HCT116 (cell line): ENCODE data around the gene FAM98C.
"Not testable (repeated sequence)": the region's sequence is repeated elsewhere in the genome, so short reads cannot be mapped to it uniquely, and the experiment has no call there.

ENCODE experiments used
- CEBPB ChIP-seq: IDR thresholded peaks from 2 replicates; pipeline ENCODE4 v1.6.1; 2012; ENCODE audit warnings: low read depth
- CTCF ChIP-seq, 3 experiments: fragments of 200-600 bp in 1 of 3; sonication (generic) in 1 of 3; IDR thresholded peaks in 2 of 3; conservative IDR thresholded peaks in 1 of 3; 2 replicates each; pipeline ENCODE4 v1.5.1; 2012 to 2017; ENCODE audit warnings: low read depth in 2 of 3, low read length in 2 of 3, antibody characterized with exemption in 1 of 3, borderline replicate concordance in 1 of 3, control low read depth in 1 of 3, mild to moderate bottlenecking in 1 of 3, mixed read lengths in 1 of 3, mixed run types in 1 of 3, moderate library complexity in 1 of 3; ENCODE audit not compliant: insufficient read depth in 1 of 3
- EGR1 ChIP-seq: IDR thresholded peaks from 2 replicates; pipeline ENCODE4 v1.6.1; 2012; ENCODE audit warnings: low read depth
- ELF1 ChIP-seq: IDR thresholded peaks from 2 replicates; pipeline ENCODE4 v1.6.1; 2012; ENCODE audit warnings: low read depth, borderline replicate concordance
- EZH2 ChIP-seq: fragments of 200-600 bp; sonication (generic); IDR thresholded peaks from 2 replicates; pipeline ENCODE4 v1.6.1; 2017; ENCODE audit warnings: antibody characterized with exemption, mixed run types
- EZH2phosphoT487 ChIP-seq: fragments of 200-600 bp; IDR thresholded peaks from 2 replicates; pipeline ENCODE4 v1.6.1; 2018; ENCODE audit warnings: antibody characterized with exemption, borderline replicate concordance
- POLR2A ChIP-seq: IDR thresholded peaks from 2 replicates; pipeline ENCODE4 v1.7.0; 2011; ENCODE audit warnings: borderline replicate concordance; ENCODE audit not compliant: insufficient read depth, insufficient read length; ENCODE audit errors: extremely low read depth
- POLR2AphosphoS5 ChIP-seq: IDR thresholded peaks from 2 replicates; pipeline ENCODE4 v1.6.1; 2011; ENCODE audit warnings: mild to moderate bottlenecking, low read depth, low read length, moderate library complexity
- ZFX ChIP-seq: fragments of 450-650 bp; IDR thresholded peaks from 2 replicates; pipeline ENCODE4 v1.6.1; 2017
- ZNF274 ChIP-seq: fragments of 200-500 bp; sonication (Bioruptor generic); IDR thresholded peaks from 2 replicates; pipeline ENCODE4 v1.6.1; 2014; ENCODE audit warnings: mild to moderate bottlenecking, low read depth, low read length, inconsistent platforms
- TF ChIP-seq, protein P1 (sequence below): IDR thresholded peaks from 2 replicates; pipeline ENCODE4 v1.6.1; 2012; ENCODE audit warnings: low read depth
- TF ChIP-seq, protein P2 (sequence below): IDR thresholded peaks from 2 replicates; pipeline ENCODE4 v1.6.1; 2012

GRCh38 chr19:38362946-38363688, 39.8 kb upstream of the FAM98C start:
- TF ChIP-seq CTCF (IDR thresholded peaks at IDR 0.05 in 2 of 3, conservative IDR thresholded peaks at IDR 0.05 in 1 of 3; ENCODE audit: borderline replicate concordance in 1 of 3, insufficient read depth in 1 of 3, low read depth in 2 of 3, low read length in 2 of 3); EZH2phosphoT487; POLR2AphosphoS5; POLR2A; EZH2; ZFX; ELF1; ZNF274; CEBPB; EGR1: not testable (repeated sequence)
- TF ChIP-seq, protein P1, sequence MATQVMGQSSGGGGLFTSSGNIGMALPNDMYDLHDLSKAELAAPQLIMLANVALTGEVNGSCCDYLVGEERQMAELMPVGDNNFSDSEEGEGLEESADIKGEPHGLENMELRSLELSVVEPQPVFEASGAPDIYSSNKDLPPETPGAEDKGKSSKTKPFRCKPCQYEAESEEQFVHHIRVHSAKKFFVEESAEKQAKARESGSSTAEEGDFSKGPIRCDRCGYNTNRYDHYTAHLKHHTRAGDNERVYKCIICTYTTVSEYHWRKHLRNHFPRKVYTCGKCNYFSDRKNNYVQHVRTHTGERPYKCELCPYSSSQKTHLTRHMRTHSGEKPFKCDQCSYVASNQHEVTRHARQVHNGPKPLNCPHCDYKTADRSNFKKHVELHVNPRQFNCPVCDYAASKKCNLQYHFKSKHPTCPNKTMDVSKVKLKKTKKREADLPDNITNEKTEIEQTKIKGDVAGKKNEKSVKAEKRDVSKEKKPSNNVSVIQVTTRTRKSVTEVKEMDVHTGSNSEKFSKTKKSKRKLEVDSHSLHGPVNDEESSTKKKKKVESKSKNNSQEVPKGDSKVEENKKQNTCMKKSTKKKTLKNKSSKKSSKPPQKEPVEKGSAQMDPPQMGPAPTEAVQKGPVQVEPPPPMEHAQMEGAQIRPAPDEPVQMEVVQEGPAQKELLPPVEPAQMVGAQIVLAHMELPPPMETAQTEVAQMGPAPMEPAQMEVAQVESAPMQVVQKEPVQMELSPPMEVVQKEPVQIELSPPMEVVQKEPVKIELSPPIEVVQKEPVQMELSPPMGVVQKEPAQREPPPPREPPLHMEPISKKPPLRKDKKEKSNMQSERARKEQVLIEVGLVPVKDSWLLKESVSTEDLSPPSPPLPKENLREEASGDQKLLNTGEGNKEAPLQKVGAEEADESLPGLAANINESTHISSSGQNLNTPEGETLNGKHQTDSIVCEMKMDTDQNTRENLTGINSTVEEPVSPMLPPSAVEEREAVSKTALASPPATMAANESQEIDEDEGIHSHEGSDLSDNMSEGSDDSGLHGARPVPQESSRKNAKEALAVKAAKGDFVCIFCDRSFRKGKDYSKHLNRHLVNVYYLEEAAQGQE = not testable (repeated sequence)
- TF ChIP-seq, protein P2, sequence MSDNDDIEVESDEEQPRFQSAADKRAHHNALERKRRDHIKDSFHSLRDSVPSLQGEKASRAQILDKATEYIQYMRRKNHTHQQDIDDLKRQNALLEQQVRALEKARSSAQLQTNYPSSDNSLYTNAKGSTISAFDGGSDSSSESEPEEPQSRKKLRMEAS = not testable (repeated sequence)
